ENCODE data around the gene SEC14L1. TPM values are rescaled to one million over a fixed set of nuclear protein-coding genes. Genes with fewer than 3 reads are reported as not detected.

The SEC14L1 gene
- total RNA-seq, 1 experiment from 2014 or later, result 81.0 TPM

DNA sequence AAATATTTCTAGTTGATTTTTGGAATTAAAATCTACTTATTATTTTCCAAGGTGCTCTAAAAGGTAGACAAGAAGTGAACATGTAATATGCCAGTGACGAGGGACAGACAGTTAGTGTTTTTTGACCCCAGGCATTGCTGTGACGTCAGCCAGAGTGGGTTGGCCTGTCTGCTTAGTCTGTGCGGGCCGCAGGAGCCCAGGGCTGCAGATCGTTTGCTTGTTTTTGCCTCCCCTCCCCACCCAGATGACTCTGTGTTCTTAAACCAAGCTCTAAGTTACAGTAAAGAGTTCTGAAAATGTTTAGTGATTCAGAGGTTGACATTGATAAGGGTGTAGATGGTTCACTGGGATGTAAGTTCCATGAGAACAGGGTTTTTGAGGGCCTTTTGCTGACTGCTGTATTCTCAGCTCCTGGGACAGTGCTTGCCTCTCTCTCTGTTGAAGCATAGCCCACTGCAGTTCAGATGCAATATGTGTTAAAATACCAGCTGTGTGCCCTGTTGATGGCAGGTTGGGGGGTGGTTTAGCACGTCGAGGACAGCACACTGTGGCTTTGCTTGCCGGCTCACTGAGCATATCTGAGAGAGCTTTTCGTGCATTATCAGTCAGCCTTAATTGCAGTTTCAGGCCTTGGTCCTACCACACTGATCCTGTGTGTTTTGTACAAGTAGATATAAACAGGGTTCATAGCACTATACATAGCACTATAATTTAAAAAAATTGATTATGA is 64.8 kb downstream of the SEC14L1 start (continued):
- no peak for TF ChIP-seq KAT7 (CRISPR knock-in tag; IDR thresholded peaks at IDR 0.05; ENCODE audit: borderline replicate concordance)
- TF ChIP-seq ZNF232 (CRISPR knock-in tag; IDR thresholded peaks at IDR 0.05), result no peak
- TF ChIP-seq ZNF121 (CRISPR knock-in tag; IDR thresholded peaks at IDR 0.05), result no peak
- TF ChIP-seq ATF1 (CRISPR knock-in tag; IDR thresholded peaks at IDR 0.05), result no peak
- TF ChIP-seq NFYB (CRISPR knock-in tag; conservative IDR thresholded peaks at IDR 0.05; ENCODE audit: low read depth), result no peak
- no peak for TF ChIP-seq TEAD4 (CRISPR knock-in tag; IDR thresholded peaks at IDR 0.05)
- TF ChIP-seq EMX1 (CRISPR knock-in tag; IDR thresholded peaks at IDR 0.05), result no peak
- TF ChIP-seq NR1H2 (CRISPR knock-in tag; IDR thresholded peaks at IDR 0.05), result no peak
- no peak for TF ChIP-seq CREB1 (CRISPR knock-in tag; IDR thresholded peaks at IDR 0.05)
- no peak for TF ChIP-seq NFE2L1 (CRISPR knock-in tag; IDR thresholded peaks at IDR 0.05)
- TF ChIP-seq, protein P1, sequence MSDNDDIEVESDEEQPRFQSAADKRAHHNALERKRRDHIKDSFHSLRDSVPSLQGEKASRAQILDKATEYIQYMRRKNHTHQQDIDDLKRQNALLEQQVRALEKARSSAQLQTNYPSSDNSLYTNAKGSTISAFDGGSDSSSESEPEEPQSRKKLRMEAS (CRISPR knock-in tag; IDR thresholded peaks at IDR 0.05), result no peak
- no peak for TF ChIP-seq MYBL2 (CRISPR knock-in tag; IDR thresholded peaks at IDR 0.05)

DNA sequence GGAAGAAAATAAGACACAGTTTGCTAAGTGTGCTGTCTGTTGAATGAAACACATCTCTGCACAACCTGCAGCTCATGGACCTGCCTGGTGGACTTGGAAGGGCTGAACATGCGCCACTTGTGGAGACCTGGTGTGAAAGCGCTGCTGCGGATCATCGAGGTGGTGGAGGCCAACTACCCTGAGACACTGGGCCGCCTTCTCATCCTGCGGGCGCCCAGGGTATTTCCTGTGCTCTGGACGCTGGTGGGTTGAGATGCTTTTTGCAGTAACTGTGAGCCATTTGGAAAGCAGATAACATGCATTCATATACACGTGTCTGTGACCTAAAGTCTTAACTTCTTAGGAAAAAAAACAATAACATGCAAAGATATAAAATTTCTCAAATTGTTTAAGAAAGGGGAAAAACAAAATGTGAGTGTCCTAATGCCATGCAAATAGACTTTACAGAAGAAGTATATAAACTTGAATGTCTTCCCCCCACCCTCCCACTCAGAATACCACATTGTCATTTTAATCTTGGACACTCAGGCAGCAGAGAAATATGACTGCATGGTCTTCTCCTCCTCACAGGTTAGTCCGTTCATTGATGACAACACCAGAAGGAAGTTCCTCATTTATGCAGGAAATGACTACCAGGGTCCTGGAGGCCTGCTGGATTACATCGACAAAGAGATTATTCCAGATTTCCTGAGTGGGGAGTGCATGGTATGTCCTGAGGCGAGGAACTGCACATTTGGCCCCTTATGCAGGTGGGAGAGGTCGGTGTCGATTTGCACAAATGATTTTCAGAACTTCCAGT is 65.6 kb downstream of the SEC14L1 start:
- no peak for TF ChIP-seq ATF1 (CRISPR knock-in tag; IDR thresholded peaks at IDR 0.05)
- no peak overlapping the region for H3K4me3 Mint-ChIP-seq
- ATAC-seq (no peak), DNase-seq (ENCODE audit: low spot score) (no peak)
- peaks cover 64% of the 10 kb centered on the region for H3K36me3 Mint-ChIP-seq
- no peaks in the 10 kb centered on the region for H3K9me3 Mint-ChIP-seq
- no peaks in the 10 kb centered on the region for H3K27me3 Mint-ChIP-seq (ENCODE audit: low read depth)
- CTCF ChIA-PET, result interaction anchor here (1.2 to 1.7 kb wide), 3 partner anchors 8 to 118 kb away, joined by 3 to 5 read pairs (median 5); no protein-coding TSS in a partner anchor
- H3K4me1 Mint-ChIP-seq, result peaks cover 5% of the 10 kb centered on the region; the same call in 1 of the 2 replicates
- H3K27ac Mint-ChIP-seq, result no peak overlapping the region
- POLR2A ChIA-PET, result no interaction called here

DNA sequence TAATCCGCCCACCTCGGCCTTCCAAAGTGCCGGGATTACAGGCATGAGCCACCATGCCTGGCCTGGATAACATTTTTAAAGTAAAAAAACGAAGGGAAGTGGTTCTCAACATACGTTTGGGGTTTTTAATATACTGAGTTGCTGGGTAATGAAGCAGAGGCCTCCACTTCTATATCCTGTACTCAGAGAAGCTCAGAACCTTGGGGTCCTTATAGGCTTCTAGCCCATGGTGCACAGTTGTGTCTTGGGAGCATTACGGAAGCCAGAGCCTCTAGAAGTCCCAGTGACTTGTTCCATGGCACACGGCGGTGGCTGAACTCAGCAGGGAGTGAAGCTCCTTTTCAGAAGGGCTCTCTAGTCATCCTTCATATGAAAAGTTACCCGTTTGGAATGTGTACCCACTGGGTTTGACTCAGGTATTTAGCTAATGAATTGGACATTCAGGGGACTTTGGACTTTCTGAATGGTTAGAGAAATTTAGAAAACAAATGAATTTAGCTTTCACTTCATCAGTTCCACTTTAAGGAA is 67.0 kb downstream of the SEC14L1 start:
- no peak overlapping the region for H3K4me3 Mint-ChIP-seq
- ChIA-PET CTCF (interaction anchor here (1.1 to 1.7 kb wide), 3 partner anchors 62 to 152 kb away, joined by 3 to 5 read pairs (median 3); no protein-coding TSS in a partner anchor), POLR2A (interaction anchor here (0.6 kb wide), 1 partner anchor 204 kb away, joined by 6 read pairs; no protein-coding TSS in a partner anchor)
- no peak for TF ChIP-seq GTF2I (CRISPR knock-in tag; conservative IDR thresholded peaks at IDR 0.05)
- no peak for TF ChIP-seq SMAD3 (CRISPR knock-in tag; IDR thresholded peaks at IDR 0.05; ENCODE audit: borderline replicate concordance)
- no peak for TF ChIP-seq MXD4 (CRISPR knock-in tag; IDR thresholded peaks at IDR 0.05; ENCODE audit: borderline replicate concordance)
- TF ChIP-seq ZNF263 (CRISPR knock-in tag; IDR thresholded peaks at IDR 0.05; ENCODE audit: low read depth), result no peak
- TF ChIP-seq NFYB (CRISPR knock-in tag; conservative IDR thresholded peaks at IDR 0.05; ENCODE audit: low read depth), result no peak
- no peak for TF ChIP-seq NR2C2 (CRISPR knock-in tag; IDR thresholded peaks at IDR 0.05)
- TF ChIP-seq, protein P2, sequence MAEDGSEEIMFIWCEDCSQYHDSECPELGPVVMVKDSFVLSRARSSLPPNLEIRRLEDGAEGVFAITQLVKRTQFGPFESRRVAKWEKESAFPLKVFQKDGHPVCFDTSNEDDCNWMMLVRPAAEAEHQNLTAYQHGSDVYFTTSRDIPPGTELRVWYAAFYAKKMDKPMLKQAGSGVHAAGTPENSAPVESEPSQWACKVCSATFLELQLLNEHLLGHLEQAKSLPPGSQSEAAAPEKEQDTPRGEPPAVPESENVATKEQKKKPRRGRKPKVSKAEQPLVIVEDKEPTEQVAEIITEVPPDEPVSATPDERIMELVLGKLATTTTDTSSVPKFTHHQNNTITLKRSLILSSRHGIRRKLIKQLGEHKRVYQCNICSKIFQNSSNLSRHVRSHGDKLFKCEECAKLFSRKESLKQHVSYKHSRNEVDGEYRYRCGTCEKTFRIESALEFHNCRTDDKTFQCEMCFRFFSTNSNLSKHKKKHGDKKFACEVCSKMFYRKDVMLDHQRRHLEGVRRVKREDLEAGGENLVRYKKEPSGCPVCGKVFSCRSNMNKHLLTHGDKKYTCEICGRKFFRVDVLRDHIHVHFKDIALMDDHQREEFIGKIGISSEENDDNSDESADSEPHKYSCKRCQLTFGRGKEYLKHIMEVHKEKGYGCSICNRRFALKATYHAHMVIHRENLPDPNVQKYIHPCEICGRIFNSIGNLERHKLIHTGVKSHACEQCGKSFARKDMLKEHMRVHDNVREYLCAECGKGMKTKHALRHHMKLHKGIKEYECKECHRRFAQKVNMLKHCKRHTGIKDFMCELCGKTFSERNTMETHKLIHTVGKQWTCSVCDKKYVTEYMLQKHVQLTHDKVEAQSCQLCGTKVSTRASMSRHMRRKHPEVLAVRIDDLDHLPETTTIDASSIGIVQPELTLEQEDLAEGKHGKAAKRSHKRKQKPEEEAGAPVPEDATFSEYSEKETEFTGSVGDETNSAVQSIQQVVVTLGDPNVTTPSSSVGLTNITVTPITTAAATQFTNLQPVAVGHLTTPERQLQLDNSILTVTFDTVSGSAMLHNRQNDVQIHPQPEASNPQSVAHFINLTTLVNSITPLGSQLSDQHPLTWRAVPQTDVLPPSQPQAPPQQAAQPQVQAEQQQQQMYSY (CRISPR knock-in tag; IDR thresholded peaks at IDR 0.05), result no peak
- TF ChIP-seq SP1 (CRISPR knock-in tag; conservative IDR thresholded peaks at IDR 0.05), result no peak
- TF ChIP-seq MYBL2 (CRISPR knock-in tag; IDR thresholded peaks at IDR 0.05), result no peak
- no peak for TF ChIP-seq CREM (CRISPR knock-in tag; IDR thresholded peaks at IDR 0.05)
- TF ChIP-seq FOXP1 (CRISPR knock-in tag; IDR thresholded peaks at IDR 0.05; ENCODE audit: borderline replicate concordance), result no peak
- peaks cover 67% of the 10 kb centered on the region for H3K36me3 Mint-ChIP-seq
- H3K4me1 Mint-ChIP-seq, result peaks cover 5% of the 10 kb centered on the region; the same call in 1 of the 2 replicates
- no peaks in the 10 kb centered on the region for H3K27me3 Mint-ChIP-seq (ENCODE audit: low read depth)
- 0 out of 2 replicates have a peak overlapping the region, but pooled peaks have one; percentile 46 for H3K27ac Mint-ChIP-seq
- ATAC-seq, result no peak
- no peak for DNase-seq (ENCODE audit: low spot score)
- no peaks in the 10 kb centered on the region for H3K9me3 Mint-ChIP-seq

Measured in WTC11 (cell line).